NK-92 (cell line): ENCODE data around the gene AFF4.

Experiments used
- DNase-seq: peaks from one replicate; lab custom pipeline; 2025; ENCODE audit not compliant: unreplicated experiment; lab: John Stamatoyannopoulos, UW

AFF4 gene

GRCh38 chr5:132827943-132828673 is 135.3 kb downstream of the AFF4 start:
- DNase-seq, result no peak

GRCh38 chr5:132826424-132827082 is 136.9 kb downstream of the AFF4 start:
- no peak for DNase-seq

GRCh38 chr5:132825834-132826391 is 137.5 kb downstream of the AFF4 start:
- no peak for DNase-seq
